Naive thymus-derived CD4-positive, alpha-beta T cell (primary cell): Measurements from ENCODE around the gene CLOCK. TPM values are rescaled to one million over a fixed set of nuclear protein-coding genes. Genes with fewer than 3 reads are reported as not detected.
A peak's percentile ranks its signal among the peaks of the same experiment; 100 is the strongest.

ENCODE experiments used
- ATAC-seq: fragments of 150-1000 bp; cut with Tn5 transposase; 2 replicates; pipeline ENCODE4 v1.10.0; 2021; ENCODE audit warnings: mild to moderate bottlenecking, moderate library complexity
- CTCF ChIA-PET: fragments of 350-600 bp; sonication (Branson Sonifier 250); formaldehyde crosslinking; loops from one replicate; lab custom pipeline; 2021; ENCODE audit warnings: antibody characterized with exemption; lab: Charles Lee
- POLR2A ChIA-PET: fragments of 350-600 bp; sonication (Branson Sonifier 250); formaldehyde crosslinking; loops from one replicate; lab custom pipeline; 2021; ENCODE audit warnings: antibody characterized with exemption, inconsistent platforms; lab: Charles Lee
- DNase-seq, 9 donors: peaks; one replicate each; pipeline versions ENCODE4 v3.0.0 to v3.0.0-alpha.2; 2020 to 2022; ENCODE audit warnings: mixed read lengths in 1 of 9
- H3K27ac ChIP-seq: one replicate; pipeline ENCODE4 v1.7.0; 2013; ENCODE audit warnings: mild to moderate bottlenecking, low read depth, low read length, moderate library complexity
- H3K27me3 ChIP-seq, 2 donors: one replicate each; pipeline ENCODE4 v1.7.0; 2013; ENCODE audit warnings: low read length in 2 of 2, mild to moderate bottlenecking in 2 of 2, moderate library complexity in 2 of 2; ENCODE audit not compliant: control insufficient read depth in 2 of 2, insufficient read depth in 2 of 2
- H3K36me3 ChIP-seq, 3 experiments: 1 replicate in 2 of 3; 2 replicates in 1 of 3; pipeline ENCODE4 v1.7.0; 2013; ENCODE audit warnings: low read length in 3 of 3, mild to moderate bottlenecking in 3 of 3, moderate library complexity in 1 of 3; ENCODE audit not compliant: insufficient read depth in 3 of 3, control insufficient read depth in 2 of 3
- H3K4me1 ChIP-seq, 2 donors: one replicate each; pipeline ENCODE4 v1.7.0; 2013; ENCODE audit warnings: low read length in 2 of 2, mild to moderate bottlenecking in 2 of 2, moderate library complexity in 1 of 2; ENCODE audit not compliant: control insufficient read depth in 2 of 2, insufficient read depth in 2 of 2
- H3K4me3 ChIP-seq: 2 replicates; pipeline ENCODE4 v1.7.0; 2013; ENCODE audit warnings: mild to moderate bottlenecking, low read length
- H3K9me3 ChIP-seq, 3 experiments: 1 replicate in 2 of 3; 2 replicates in 1 of 3; pipeline ENCODE4 v1.7.0; 2013; ENCODE audit warnings: low read length in 3 of 3; ENCODE audit not compliant: control insufficient read depth in 2 of 3
- H3K27ac Mint-ChIP-seq, 9 donors: one replicate each; pipeline ENCODE4 v1.8.0; 2020 to 2022; ENCODE audit warnings: mixed read lengths in 9 of 9, mild to moderate bottlenecking in 8 of 9, moderate library complexity in 5 of 9, inconsistent platforms in 2 of 9
- H3K27me3 Mint-ChIP-seq, 5 donors: one replicate each; pipeline ENCODE4 v1.8.0; 2021 to 2022; ENCODE audit warnings: mixed read lengths in 5 of 5, mild to moderate bottlenecking in 1 of 5
- H3K36me3 Mint-ChIP-seq, 5 donors: one replicate each; pipeline ENCODE4 v1.8.0; 2020 to 2022; ENCODE audit warnings: mixed read lengths in 5 of 5, mild to moderate bottlenecking in 3 of 5, inconsistent platforms in 1 of 5
- H3K4me1 Mint-ChIP-seq, 7 donors: one replicate each; pipeline ENCODE4 v1.8.0; 2020 to 2022; ENCODE audit warnings: mixed read lengths in 7 of 7, mild to moderate bottlenecking in 3 of 7, inconsistent platforms in 1 of 7
- H3K4me3 Mint-ChIP-seq, 10 donors: one replicate each; pipeline ENCODE4 v1.8.0; 2020 to 2022; ENCODE audit warnings: mild to moderate bottlenecking in 10 of 10, mixed read lengths in 10 of 10, moderate library complexity in 6 of 10, inconsistent platforms in 2 of 10
- H3K9me3 Mint-ChIP-seq, 11 donors: one replicate each; pipeline ENCODE4 v1.8.0; 2020 to 2022; ENCODE audit warnings: mixed read lengths in 11 of 11, mild to moderate bottlenecking in 4 of 11, inconsistent platforms in 1 of 11, moderate library complexity in 1 of 11
- intact Hi-C, 2 donors: fragments of 100-400 bp; cut with micrococcal nuclease; formaldehyde crosslinking; loops; one replicate each; pipeline ENCODE4 v1.15.1; 2023
- polyA plus RNA-seq, 2 donors: library from polyadenylated mRNA; unstranded; fragments of 300-500 nt; fragmentation: Illumina TruSeq; gene quantifications; one replicate each; pipeline ENCODE4 v1.2.3, GENCODE V29; 2021
- total RNA-seq, 6 experiments: library from RNA in 5 of 6; stranded (reverse) in 5 of 6; gene quantifications; 1 replicate in 5 of 6; 2 replicates in 1 of 6; pipeline ENCODE4 v1.2.3 and lab custom pipeline; 2021 to 2026

CLOCK gene
- total and polyA plus RNA-seq, 7 experiments from 2014 or later: 4.6 to 12.6 (median 8.6) TPM

DNA sequence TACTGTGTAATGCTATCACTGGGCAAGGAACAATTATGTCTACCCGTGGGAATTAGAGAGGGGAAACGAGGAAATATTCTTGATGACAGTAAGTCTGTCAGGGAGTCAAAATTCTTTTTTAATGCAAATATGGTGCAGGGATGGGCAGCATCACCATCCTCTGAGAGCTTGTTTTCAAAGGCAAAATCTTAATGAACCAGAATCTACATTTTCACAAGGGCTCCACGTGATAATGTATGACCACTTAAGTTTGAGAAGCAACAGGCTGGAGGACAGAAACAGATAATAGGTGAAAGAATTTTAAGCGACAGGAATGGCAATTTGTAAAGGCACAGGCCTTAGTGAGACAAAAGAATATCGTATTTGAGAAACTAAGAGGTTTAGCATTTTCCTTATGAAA is 63.4 kb downstream of the CLOCK start:
- H3K36me3 Mint-ChIP-seq: peaks cover 0 to 29% (median 11%) of the 10 kb centered on the region in 5 donors
- Histone ChIP-seq H3K27me3 (no peaks in the 10 kb centered on the region), H3K4me3 (no peak overlapping the region), H3K9me3 (no peaks in the 10 kb centered on the region), H3K4me1 (no peaks in the 10 kb centered on the region), H3K36me3 (peaks cover 0 to 11% (median 0%) of the 10 kb centered on the region in 3 experiments), H3K27ac (no peak overlapping the region)
- peak overlapping the region in 1 of 9 donors; percentile 25 for H3K27ac Mint-ChIP-seq
- CTCF ChIA-PET: interaction anchor here (0.6 kb wide), 1 partner anchor 88 kb away, joined by 4 read pairs; the partner anchor contains the start of gene TMEM165
- DNase-seq (no peak), ATAC-seq (no peak)
- intact Hi-C loops: no loop called here
- no peaks in the 10 kb centered on the region for H3K4me1 Mint-ChIP-seq
- H3K9me3 Mint-ChIP-seq: no peaks in the 10 kb centered on the region
- POLR2A ChIA-PET: no interaction called here
- no peak overlapping the region for H3K4me3 Mint-ChIP-seq
- H3K27me3 Mint-ChIP-seq: no peaks in the 10 kb centered on the region

DNA sequence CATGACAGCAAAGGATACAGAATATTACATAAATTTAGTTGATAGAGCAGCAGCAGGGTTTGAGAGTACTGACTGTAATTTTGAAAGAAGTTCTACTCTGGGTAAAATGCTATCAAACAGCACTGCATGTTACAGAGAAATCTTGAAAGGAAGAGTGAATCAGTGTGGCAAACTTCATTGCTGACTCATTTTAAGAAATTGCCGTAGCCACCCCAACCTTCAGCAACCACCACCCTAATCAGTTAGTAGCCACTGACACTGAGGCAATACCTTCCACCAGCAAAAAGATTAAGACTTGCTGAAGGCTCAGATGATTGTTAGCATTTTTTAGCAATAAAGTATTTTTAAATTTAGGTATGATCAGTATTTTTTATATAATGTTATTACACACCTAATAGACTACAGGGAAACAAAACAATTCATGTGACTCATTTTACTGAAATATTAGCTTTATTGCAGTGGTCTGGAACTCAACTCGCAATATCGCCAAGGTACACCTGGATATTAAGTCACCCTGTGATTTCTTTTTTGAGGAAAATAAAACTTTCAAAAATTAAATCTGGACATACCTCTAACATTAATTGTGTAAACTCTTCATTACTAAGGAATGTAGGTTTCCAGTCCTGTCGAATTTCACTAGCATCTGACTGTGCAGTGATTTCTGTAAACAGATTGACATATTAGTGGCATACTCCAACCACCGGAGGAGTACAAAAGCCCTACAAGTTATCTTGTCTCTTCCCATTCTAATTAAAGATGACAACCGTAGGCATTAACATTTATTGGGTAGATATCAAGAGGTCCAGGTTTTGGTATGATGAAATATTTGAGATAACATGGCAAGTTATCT is 71.1 kb downstream of the CLOCK start:
- H3K36me3 Mint-ChIP-seq: peaks cover 12 to 47% (median 22%) of the 10 kb centered on the region in 5 donors
- ChIA-PET POLR2A (no interaction called here), CTCF (no interaction called here)
- peaks cover 0 to 5% (median 0%) of the 10 kb centered on the region in 11 donors for H3K9me3 Mint-ChIP-seq
- Histone ChIP-seq H3K4me3 (no peak overlapping the region), H3K36me3 (peaks cover 0 to 19% (median 0%) of the 10 kb centered on the region in 3 experiments), H3K9me3 (no peaks in the 10 kb centered on the region), H3K27me3 (no peaks in the 10 kb centered on the region), H3K27ac (no peak overlapping the region), H3K4me1 (no peaks in the 10 kb centered on the region)
- DNase-seq (no peak), ATAC-seq (no peak)
- intact Hi-C loops: no loop called here
- H3K27me3 Mint-ChIP-seq: no peaks in the 10 kb centered on the region
- no peak overlapping the region for H3K27ac Mint-ChIP-seq
- peaks cover 0 to 8% (median 0%) of the 10 kb centered on the region in 7 donors for H3K4me1 Mint-ChIP-seq
- no peak overlapping the region for H3K4me3 Mint-ChIP-seq

DNA sequence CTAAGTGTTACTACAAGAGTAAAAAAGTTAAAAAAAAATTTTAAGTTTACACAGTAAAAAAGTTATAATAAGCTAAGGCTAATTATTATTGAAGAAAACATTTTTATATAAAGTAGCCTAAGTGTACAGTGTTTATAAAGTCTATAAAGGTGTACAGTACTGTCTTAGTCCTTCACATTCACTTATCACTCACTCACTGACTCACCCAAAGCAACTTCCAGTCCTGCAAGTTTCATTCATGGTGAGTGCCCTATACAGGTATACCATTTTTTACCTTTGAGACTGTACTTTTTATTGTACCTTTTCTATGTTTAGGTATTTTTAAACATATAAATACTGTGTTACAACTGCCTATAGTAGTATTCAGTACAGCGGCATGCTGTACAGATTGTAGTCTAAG is 76.7 kb downstream of the CLOCK start:
- Histone ChIP-seq H3K9me3 (no peaks in the 10 kb centered on the region), H3K27me3 (no peaks in the 10 kb centered on the region), H3K27ac (no peak overlapping the region), H3K4me1 (no peaks in the 10 kb centered on the region), H3K36me3 (peaks cover 0 to 24% (median 0%) of the 10 kb centered on the region in 3 experiments), H3K4me3 (no peak overlapping the region)
- Mint-ChIP-seq H3K9me3 (peaks cover 0 to 9% (median 3%) of the 10 kb centered on the region in 11 donors), H3K4me3 (no peak overlapping the region), H3K27me3 (no peaks in the 10 kb centered on the region), H3K27ac (no peak overlapping the region), H3K36me3 (peaks cover 7 to 41% (median 27%) of the 10 kb centered on the region in 5 donors), H3K4me1 (peaks cover 0 to 3% (median 0%) of the 10 kb centered on the region in 7 donors)
- ChIA-PET CTCF (no interaction called here), POLR2A (interaction anchor here (0.6 to 0.7 kb wide), 2 partner anchors 49 to 75 kb away, joined by 3 to 7 read pairs; no protein-coding TSS in a partner anchor)
- DNase-seq: no peak
- no peak for ATAC-seq
- intact Hi-C loops: no loop called here

DNA sequence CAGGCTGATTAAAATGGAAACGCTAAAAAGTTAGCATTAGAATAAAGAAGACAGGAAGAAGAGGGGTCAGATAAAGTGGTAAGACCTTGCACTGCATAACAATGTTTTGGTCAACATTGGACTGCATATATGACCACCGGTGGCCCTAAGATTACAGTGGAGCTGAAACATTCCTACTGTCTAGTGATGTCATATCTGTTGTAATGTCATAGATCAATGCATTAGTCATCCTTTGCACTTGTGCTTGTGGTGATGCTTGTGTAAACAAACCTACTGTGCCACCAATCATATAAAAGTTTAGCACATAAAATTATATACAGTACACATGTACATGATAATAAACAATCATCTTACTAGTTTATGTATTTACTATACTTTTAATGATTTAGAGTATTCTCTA is 78.0 kb downstream of the CLOCK start:
- ATAC-seq (no peak), DNase-seq (no peak)

DNA sequence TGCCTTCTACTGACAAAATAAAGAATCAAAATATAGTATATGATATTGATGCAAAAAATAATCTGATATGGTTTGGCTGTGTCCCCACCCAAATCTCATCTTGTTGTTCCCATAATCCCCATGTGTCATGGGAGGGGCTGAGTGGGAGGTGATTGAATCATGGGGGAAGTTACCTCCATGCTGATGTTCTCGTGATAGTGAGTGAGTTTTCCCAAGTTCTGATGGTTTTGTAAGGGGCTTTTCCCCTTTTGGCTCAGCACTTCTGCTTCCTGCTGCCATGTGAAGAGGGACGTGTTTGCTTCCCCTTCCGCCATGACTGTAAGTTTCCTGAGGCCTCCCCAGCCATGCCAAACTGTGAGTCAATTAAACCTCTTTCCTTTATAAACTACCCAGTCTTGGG is 80.7 kb downstream of the CLOCK start:
- intact Hi-C loops: no loop called here
- CTCF ChIA-PET: no interaction called here
- Mint-ChIP-seq H3K4me3 (no peak overlapping the region), H3K9me3 (peaks cover 0 to 7% (median 0%) of the 10 kb centered on the region in 11 donors), H3K27me3 (no peaks in the 10 kb centered on the region), H3K36me3 (peaks cover 4 to 53% (median 19%) of the 10 kb centered on the region in 5 donors), H3K27ac (peak overlapping the region in 1 of 9 donors; percentile 51), H3K4me1 (no peaks in the 10 kb centered on the region)
- POLR2A ChIA-PET: no interaction called here
- no peaks in the 10 kb centered on the region for H3K27me3 ChIP-seq
- H3K4me3 ChIP-seq: no peak overlapping the region
- no peak overlapping the region for H3K27ac ChIP-seq
- H3K36me3 ChIP-seq: peaks cover 0 to 20% (median 0%) of the 10 kb centered on the region in 3 experiments
- no peaks in the 10 kb centered on the region for H3K4me1 ChIP-seq
- no peak for ATAC-seq
- DNase-seq: no peak
- no peaks in the 10 kb centered on the region for H3K9me3 ChIP-seq

More for the DNA sequence above, 78.0 kb downstream of the CLOCK start:
- Mint-ChIP-seq H3K27ac (no peak overlapping the region), H3K4me3 (no peak overlapping the region), H3K4me1 (no peaks in the 10 kb centered on the region), H3K9me3 (peaks cover 0 to 7% (median 0%) of the 10 kb centered on the region in 11 donors), H3K36me3 (peaks cover 4 to 40% (median 16%) of the 10 kb centered on the region in 5 donors), H3K27me3 (no peaks in the 10 kb centered on the region)
- CTCF ChIA-PET: no interaction called here
- Histone ChIP-seq H3K27me3 (no peaks in the 10 kb centered on the region), H3K9me3 (no peaks in the 10 kb centered on the region), H3K36me3 (peaks cover 0 to 21% (median 0%) of the 10 kb centered on the region in 3 experiments), H3K27ac (no peak overlapping the region), H3K4me1 (no peaks in the 10 kb centered on the region), H3K4me3 (no peak overlapping the region)
- intact Hi-C loops: no loop called here
- POLR2A ChIA-PET: no interaction called here

DNA sequence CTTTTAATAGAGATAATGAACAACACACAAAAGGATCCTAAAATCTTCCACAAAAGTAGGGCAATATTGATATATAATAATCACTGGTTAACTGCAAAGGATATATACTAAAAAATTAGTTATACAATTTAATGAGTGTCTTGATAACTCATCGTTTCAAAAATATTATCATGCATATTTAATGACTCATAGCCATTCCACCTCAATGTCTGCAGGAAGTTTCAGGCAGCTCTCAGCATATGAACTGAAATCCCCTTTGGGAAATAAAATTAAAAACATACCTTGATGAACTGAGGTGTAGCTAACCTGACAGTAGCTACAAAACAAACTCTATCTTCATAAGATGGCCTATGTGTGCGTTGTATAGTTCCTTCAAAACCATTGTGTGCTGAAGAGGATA is 88.1 kb downstream of the CLOCK start:
- peaks cover 0 to 8% (median 0%) of the 10 kb centered on the region in 3 experiments for H3K36me3 ChIP-seq
- no peak overlapping the region for H3K4me3 ChIP-seq
- ChIA-PET CTCF (interaction anchor here (0.6 kb wide), 1 partner anchor 50 kb away, joined by 3 read pairs; no protein-coding TSS in a partner anchor), POLR2A (no interaction called here)
- no peaks in the 10 kb centered on the region for H3K4me1 ChIP-seq
- peaks cover 0 to 1% (median 0%) of the 10 kb centered on the region in 7 donors for H3K4me1 Mint-ChIP-seq
- peaks cover 0 to 38% (median 10%) of the 10 kb centered on the region in 5 donors for H3K36me3 Mint-ChIP-seq
- H3K4me3 Mint-ChIP-seq: no peak overlapping the region
- H3K27ac Mint-ChIP-seq: no peak overlapping the region
- no peaks in the 10 kb centered on the region for H3K27me3 Mint-ChIP-seq
- H3K27ac ChIP-seq: no peak overlapping the region
- H3K27me3 ChIP-seq: no peaks in the 10 kb centered on the region
- DNase-seq: no peak
- H3K9me3 ChIP-seq: no peaks in the 10 kb centered on the region
- intact Hi-C loops: no loop called here
- ATAC-seq: no peak
- no peaks in the 10 kb centered on the region for H3K9me3 Mint-ChIP-seq
